Measurements from ENCODE around the gene ATG2A.
A peak's percentile ranks its signal among the peaks of the same experiment; 100 is the strongest.

DNA sequence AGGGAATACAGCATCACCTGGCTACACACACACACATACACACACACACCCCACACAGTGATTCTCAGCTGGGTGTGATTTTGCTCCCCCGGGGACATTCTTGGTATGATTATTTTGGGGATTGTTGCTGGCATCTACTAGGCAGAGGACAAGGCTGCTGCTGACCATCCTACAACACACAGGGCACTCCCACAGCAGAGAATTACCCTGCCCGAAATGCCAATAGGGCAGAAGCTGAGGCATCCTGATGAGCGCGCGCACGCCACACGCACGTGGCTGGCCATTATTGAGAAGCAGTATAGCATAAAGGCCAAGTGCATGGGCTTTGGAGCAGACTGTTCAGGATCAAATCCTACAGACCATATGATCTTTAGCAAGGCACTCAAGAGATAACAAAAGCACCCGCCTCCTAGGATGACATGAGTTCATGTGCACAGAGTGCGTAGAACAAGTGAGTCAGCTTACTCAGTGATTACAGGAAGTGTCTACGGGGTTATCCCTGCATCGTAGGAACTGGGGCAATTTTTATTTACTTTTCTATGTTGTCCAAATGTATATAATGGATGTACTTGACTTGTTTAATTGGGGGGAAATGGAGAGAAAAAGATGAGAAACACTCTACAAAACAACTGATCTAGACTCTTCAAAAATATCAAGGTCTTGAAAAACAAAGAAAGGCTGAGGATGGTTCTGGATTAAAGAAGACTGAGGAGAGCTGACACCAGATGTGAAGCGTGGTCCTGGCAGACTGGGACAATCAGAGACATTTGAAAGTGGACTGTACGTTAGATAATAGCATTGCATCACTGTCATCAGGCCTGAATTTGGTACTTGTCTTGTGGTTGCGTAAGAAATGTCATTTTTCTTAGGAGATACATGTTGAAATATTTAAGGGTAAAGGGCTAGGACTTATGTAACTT is 31.4 kb downstream of the ATG2A start:
- TF ChIP-seq, protein P1, sequence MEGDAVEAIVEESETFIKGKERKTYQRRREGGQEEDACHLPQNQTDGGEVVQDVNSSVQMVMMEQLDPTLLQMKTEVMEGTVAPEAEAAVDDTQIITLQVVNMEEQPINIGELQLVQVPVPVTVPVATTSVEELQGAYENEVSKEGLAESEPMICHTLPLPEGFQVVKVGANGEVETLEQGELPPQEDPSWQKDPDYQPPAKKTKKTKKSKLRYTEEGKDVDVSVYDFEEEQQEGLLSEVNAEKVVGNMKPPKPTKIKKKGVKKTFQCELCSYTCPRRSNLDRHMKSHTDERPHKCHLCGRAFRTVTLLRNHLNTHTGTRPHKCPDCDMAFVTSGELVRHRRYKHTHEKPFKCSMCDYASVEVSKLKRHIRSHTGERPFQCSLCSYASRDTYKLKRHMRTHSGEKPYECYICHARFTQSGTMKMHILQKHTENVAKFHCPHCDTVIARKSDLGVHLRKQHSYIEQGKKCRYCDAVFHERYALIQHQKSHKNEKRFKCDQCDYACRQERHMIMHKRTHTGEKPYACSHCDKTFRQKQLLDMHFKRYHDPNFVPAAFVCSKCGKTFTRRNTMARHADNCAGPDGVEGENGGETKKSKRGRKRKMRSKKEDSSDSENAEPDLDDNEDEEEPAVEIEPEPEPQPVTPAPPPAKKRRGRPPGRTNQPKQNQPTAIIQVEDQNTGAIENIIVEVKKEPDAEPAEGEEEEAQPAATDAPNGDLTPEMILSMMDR (IDR thresholded peaks at IDR 0.05 in 8 of 11, conservative IDR thresholded peaks at IDR 0.05 in 3 of 11): no peak
- peak in 1 of 3 donors; percentile 23 for TF ChIP-seq POLR2AphosphoS5 (IDR thresholded peaks at IDR 0.05)
